Measurements from ENCODE around the gene WFDC2. TPM values are rescaled to one million over a fixed set of nuclear protein-coding genes. Genes with fewer than 3 reads are reported as not detected.

The WFDC2 gene
- total and polyA plus RNA-seq, 2 of the 8 experiments (the other 6 are each of a cell fraction or from before 2014, with no cell fraction given) = 77.9 to 137 TPM

DNA sequence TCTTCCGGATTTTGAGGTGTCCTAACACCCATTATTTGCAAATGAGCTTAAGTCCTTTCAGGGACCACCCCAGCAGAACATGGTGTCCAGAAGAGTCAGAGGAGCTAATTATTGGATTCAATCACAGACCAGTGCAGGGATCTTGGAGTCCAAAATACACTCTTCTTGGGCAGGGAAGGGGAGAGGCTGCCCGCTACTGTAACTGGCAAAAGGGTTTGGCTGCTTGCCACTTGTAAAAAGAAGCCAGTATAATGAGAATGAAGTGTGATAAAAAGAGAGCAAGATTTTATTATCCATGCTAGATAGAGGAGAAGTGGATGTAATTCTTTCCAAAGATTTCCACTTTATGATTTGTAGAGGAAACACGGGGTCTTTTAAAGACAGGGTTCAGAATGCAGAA, 26.6 kb downstream of the WFDC2 start (continued):
- TF ChIP-seq, protein P1, sequence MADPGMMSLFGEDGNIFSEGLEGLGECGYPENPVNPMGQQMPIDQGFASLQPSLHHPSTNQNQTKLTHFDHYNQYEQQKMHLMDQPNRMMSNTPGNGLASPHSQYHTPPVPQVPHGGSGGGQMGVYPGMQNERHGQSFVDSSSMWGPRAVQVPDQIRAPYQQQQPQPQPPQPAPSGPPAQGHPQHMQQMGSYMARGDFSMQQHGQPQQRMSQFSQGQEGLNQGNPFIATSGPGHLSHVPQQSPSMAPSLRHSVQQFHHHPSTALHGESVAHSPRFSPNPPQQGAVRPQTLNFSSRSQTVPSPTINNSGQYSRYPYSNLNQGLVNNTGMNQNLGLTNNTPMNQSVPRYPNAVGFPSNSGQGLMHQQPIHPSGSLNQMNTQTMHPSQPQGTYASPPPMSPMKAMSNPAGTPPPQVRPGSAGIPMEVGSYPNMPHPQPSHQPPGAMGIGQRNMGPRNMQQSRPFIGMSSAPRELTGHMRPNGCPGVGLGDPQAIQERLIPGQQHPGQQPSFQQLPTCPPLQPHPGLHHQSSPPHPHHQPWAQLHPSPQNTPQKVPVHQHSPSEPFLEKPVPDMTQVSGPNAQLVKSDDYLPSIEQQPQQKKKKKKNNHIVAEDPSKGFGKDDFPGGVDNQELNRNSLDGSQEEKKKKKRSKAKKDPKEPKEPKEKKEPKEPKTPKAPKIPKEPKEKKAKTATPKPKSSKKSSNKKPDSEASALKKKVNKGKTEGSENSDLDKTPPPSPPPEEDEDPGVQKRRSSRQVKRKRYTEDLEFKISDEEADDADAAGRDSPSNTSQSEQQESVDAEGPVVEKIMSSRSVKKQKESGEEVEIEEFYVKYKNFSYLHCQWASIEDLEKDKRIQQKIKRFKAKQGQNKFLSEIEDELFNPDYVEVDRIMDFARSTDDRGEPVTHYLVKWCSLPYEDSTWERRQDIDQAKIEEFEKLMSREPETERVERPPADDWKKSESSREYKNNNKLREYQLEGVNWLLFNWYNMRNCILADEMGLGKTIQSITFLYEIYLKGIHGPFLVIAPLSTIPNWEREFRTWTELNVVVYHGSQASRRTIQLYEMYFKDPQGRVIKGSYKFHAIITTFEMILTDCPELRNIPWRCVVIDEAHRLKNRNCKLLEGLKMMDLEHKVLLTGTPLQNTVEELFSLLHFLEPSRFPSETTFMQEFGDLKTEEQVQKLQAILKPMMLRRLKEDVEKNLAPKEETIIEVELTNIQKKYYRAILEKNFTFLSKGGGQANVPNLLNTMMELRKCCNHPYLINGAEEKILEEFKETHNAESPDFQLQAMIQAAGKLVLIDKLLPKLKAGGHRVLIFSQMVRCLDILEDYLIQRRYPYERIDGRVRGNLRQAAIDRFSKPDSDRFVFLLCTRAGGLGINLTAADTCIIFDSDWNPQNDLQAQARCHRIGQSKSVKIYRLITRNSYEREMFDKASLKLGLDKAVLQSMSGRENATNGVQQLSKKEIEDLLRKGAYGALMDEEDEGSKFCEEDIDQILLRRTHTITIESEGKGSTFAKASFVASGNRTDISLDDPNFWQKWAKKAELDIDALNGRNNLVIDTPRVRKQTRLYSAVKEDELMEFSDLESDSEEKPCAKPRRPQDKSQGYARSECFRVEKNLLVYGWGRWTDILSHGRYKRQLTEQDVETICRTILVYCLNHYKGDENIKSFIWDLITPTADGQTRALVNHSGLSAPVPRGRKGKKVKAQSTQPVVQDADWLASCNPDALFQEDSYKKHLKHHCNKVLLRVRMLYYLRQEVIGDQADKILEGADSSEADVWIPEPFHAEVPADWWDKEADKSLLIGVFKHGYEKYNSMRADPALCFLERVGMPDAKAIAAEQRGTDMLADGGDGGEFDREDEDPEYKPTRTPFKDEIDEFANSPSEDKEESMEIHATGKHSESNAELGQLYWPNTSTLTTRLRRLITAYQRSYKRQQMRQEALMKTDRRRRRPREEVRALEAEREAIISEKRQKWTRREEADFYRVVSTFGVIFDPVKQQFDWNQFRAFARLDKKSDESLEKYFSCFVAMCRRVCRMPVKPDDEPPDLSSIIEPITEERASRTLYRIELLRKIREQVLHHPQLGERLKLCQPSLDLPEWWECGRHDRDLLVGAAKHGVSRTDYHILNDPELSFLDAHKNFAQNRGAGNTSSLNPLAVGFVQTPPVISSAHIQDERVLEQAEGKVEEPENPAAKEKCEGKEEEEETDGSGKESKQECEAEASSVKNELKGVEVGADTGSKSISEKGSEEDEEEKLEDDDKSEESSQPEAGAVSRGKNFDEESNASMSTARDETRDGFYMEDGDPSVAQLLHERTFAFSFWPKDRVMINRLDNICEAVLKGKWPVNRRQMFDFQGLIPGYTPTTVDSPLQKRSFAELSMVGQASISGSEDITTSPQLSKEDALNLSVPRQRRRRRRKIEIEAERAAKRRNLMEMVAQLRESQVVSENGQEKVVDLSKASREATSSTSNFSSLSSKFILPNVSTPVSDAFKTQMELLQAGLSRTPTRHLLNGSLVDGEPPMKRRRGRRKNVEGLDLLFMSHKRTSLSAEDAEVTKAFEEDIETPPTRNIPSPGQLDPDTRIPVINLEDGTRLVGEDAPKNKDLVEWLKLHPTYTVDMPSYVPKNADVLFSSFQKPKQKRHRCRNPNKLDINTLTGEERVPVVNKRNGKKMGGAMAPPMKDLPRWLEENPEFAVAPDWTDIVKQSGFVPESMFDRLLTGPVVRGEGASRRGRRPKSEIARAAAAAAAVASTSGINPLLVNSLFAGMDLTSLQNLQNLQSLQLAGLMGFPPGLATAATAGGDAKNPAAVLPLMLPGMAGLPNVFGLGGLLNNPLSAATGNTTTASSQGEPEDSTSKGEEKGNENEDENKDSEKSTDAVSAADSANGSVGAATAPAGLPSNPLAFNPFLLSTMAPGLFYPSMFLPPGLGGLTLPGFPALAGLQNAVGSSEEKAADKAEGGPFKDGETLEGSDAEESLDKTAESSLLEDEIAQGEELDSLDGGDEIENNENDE (IDR thresholded peaks at IDR 0.05; ENCODE audit: insufficient replicate concordance, low read length) = no peak
- TF ChIP-seq CEBPB (IDR thresholded peaks at IDR 0.05; ENCODE audit: low read depth, low read length) (no peak), SP2 (IDR thresholded peaks at IDR 0.05; ENCODE audit: low read length) (no peak), NRF1 (IDR thresholded peaks at IDR 0.05; ENCODE audit: low read depth, low read length) (no peak), HDAC6 (IDR thresholded peaks at IDR 0.05; ENCODE audit: low read depth, low read length) (no peak), ASH2L (IDR thresholded peaks at IDR 0.05; ENCODE audit: low read length) (no peak), KDM4A (IDR thresholded peaks at IDR 0.05; ENCODE audit: low read depth, low read length, severe bottlenecking) (no peak), JUND (IDR thresholded peaks at IDR 0.05; ENCODE audit: low read length) (no peak), SP1 (IDR thresholded peaks at IDR 0.05; ENCODE audit: low read depth, low read length) (no peak), KDM1A (IDR thresholded peaks at IDR 0.05; ENCODE audit: borderline replicate concordance, low read length) (no peak)
- TF ChIP-seq, protein P2, sequence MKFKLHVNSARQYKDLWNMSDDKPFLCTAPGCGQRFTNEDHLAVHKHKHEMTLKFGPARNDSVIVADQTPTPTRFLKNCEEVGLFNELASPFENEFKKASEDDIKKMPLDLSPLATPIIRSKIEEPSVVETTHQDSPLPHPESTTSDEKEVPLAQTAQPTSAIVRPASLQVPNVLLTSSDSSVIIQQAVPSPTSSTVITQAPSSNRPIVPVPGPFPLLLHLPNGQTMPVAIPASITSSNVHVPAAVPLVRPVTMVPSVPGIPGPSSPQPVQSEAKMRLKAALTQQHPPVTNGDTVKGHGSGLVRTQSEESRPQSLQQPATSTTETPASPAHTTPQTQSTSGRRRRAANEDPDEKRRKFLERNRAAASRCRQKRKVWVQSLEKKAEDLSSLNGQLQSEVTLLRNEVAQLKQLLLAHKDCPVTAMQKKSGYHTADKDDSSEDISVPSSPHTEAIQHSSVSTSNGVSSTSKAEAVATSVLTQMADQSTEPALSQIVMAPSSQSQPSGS (IDR thresholded peaks at IDR 0.05; ENCODE audit: low read length) = no peak

Measured in H1 (cell line).